CD4-positive, alpha-beta T cell treated with Interleukin-17A for 4 hours (primary cell): ENCODE measurements around the gene KREMEN1.
A peak's percentile ranks its signal among the peaks of the same experiment; 100 is the strongest.

Source experiments
- DNase-seq: peaks from one replicate; pipeline ENCODE4 v3.0.0-alpha.2; 2020; ENCODE audit warnings: mixed read lengths

Gene KREMEN1

DNA sequence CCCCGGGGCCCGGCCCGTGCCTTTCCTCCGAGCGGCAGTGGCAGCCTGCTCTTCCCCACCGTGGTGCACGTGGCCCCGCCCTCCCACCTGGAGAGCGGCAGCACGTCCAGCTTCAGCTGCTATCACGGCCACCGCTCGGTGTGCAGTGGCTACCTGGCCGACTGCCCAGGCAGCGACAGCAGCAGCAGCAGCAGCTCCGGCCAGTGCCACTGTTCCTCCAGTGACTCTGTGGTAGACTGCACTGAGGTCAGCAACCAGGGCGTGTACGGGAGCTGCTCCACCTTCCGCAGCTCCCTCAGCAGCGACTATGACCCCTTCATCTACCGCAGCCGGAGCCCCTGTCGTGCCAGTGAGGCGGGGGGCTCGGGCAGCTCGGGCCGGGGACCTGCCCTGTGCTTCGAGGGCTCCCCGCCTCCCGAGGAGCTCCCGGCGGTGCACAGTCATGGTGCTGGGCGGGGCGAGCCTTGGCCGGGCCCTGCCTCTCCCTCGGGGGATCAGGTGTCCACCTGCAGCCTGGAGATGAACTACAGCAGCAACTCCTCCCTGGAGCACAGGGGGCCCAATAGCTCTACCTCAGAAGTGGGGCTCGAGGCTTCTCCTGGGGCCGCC lies 23.1 kb upstream of the KREMEN1 start:
- no peak for DNase-seq

DNA sequence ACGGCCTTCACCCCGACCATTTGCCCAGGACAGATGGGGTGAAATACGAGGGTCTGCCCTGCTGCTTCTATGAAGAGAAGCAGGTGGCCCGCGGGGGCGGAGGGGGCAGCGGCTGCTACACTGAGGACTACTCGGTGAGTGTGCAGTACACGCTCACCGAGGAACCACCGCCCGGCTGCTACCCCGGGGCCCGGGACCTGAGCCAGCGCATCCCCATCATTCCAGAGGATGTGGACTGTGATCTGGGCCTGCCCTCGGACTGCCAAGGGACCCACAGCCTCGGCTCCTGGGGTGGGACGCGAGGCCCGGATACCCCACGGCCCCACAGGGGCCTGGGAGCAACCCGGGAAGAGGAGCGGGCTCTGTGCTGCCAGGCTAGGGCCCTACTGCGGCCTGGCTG lies 22.4 kb upstream of the KREMEN1 start:
- no peak for DNase-seq

DNA sequence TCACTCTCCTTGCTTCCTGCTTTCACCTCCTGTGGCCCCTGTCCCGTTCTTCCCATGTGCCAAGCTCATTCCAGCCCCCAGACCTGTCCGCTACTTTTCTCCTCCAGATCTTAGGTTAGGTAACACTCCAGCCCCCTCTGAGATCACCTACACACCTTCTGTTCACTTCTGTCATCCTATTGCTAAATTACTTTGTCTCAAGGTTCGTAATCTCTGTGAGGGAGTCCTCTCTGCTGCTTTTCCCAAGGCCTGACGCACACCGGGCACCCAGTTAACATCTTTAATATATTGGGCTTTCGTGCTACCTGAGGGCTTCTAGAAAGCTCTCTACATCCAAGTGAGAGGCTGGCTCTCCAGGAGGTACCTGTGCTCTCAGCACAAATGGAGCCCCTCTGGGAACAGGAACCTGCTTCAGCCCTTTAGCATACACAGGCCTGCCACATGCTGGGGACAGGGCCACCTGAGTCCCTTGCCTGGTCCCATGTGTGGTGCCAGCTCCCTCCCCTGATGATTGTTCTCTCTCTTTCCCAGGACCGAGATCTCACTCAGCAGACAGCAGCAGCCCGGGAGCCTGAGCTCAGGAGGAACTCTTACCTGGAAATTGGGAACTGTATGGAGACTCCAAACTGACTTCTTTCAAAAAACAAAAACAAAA lies 19.7 kb upstream of the KREMEN1 start:
- no peak for DNase-seq

GRCh38 chr22:29054251-29054767 lies 18.5 kb upstream of the KREMEN1 start:
- DNase-seq, result no peak

GRCh38 chr22:29055192-29055830 lies 17.5 kb upstream of the KREMEN1 start:
- DNase-seq, result no peak

DNA sequence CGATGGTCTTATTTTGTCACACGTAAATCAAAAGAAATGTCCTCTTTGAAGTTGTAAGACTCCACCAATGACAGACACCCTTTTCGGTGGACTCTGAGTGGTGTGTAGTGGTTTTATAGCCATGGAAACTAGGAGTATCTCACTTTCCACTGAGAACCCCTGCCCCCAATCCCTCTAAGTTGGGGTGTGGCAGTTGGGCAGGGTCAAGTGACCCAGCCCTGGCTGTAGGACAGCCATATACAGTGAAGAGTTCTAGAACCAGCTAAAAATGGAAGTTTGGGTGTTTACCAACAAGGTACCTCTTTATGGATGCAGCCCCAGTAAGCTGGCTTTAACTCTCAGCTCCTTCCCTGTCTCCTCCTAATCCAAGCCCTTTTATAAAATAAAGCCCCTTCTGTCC lies 16.4 kb upstream of the KREMEN1 start:
- DNase-seq, result no peak

GRCh38 chr22:29060251-29060869 lies 12.5 kb upstream of the KREMEN1 start:
- DNase-seq, result no peak

GRCh38 chr22:29060931-29061330 lies 11.9 kb upstream of the KREMEN1 start:
- no peak for DNase-seq

- no peak for DNase-seq
Observed at GRCh38 chr22:29061773-29062172, 11.1 kb upstream of the KREMEN1 start, which contains the start of gene C22orf31. Gene C22orf31 (minus strand): TSS chr22:29061831. CDS start chr22:29061792, 39 bp downstream.

DNA sequence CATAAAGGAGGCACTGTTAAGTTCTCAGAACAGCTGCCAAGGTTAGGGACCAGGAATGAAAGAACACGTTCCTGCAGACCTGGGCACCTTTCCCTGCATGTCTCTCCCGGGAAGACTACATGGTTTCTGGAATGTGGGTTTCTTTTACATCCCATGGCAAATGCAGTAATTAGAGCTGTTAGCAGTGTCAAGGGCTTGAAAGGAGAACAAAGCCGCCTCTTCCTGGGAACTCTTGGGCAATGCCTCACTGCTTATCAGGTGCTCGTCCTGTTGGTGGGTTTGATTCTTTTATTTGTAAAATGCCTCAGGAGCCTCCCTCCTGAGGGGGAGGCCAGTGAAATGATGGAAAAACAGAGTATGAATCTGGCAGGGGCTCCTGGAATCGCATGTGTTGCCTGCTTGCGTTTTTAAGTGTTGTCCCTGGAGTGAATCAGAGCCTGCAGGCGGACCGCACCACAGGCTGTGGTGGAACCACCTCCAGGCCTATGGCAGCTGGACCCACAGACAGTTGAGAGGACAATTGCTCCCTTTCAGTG lies 10.5 kb upstream of the KREMEN1 start:
- DNase-seq, result no peak

GRCh38 chr22:29065468-29066190 lies 7.2 kb upstream of the KREMEN1 start:
- DNase-seq, result no peak

DNA sequence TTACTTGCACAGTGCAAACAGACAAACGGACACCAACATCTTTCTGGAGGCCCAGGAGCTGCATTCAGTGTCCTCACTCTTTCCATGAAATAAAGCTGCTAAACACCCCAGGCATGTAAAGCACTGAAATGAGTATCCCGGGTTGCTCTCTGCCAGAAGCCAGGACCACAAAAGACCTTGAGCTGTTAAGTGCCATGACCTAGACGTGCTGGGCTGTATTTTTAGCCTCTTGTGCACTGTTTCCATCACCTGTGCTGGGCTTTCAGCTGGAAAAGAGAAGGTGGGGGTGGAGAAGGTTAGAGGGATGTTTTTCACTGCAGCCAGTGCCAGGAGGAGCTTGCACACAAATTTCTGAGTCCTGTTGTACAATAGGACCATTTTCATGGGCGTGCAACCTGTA lies 3.4 kb upstream of the KREMEN1 start:
- no peak for DNase-seq

DNA sequence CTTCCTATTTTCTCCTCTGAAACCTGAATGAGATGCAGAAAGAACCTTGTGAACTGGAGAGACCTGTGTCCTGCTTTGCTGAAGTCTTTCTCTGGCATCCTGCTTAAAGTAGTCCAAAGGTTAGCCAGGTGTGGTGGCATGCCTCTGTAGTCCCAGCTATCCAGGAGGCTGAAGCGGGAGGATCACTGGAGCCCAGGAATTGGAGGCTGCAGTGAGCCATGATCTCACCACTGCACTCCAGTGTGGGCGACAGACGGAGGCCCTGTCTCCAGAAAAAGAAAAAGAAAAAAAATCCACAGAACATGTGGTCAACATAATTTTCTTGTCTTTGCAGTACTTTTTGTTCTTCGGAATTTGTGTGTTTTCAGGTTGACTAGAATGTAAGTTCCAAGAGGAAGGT lies 2.3 kb upstream of the KREMEN1 start:
- no peak for DNase-seq

GRCh38 chr22:29071261-29072045 lies 1.4 kb upstream of the KREMEN1 start:
- peak; percentile 50 for DNase-seq

- DNase-seq, result peak; percentile 91
Observed at GRCh38 chr22:29072193-29072978, 449 bp upstream of the KREMEN1 start.

- peak; percentile 32 for DNase-seq
Observed at GRCh38 chr22:29073618-29074275, 912 bp downstream of the KREMEN1 start.

DNA sequence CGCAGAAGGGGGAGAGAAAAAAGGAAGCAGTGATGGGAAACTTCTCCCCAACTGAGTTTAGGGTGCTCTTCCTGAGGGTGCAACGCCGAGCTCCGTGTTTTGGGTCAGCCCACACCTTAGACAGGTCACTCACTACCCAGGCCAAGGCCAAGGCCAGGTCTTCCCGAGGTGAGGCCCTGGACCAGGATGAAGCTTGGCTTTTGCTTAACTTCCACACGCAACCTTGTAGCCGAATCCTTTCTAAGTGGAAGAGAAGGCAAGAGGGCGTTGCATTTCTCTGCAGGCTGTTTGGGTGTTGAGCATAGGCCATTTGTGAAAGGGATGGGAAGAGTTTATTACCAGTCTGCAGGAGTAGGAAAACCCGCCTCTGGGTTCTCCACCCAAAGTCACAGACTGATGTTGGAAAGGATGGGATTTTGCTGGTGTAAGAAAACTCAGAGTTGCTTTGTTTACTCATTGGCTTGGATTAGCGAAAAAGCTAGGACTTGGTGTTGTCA lies 1.5 kb downstream of the KREMEN1 start:
- no peak for DNase-seq

GRCh38 chr22:29078036-29078868 lies 5.4 kb downstream of the KREMEN1 start:
- no peak for DNase-seq

- no peak for DNase-seq
Observed at GRCh38 chr22:29078869-29079207, 6.0 kb downstream of the KREMEN1 start.
